ENCODE data around the gene FAM107B.

The FAM107B gene

GRCh38 chr10:14550471-14550981 is 224.2 kb downstream of the FAM107B start:
- H3K4me3 Mint-ChIP-seq: peak overlapping the region; percentile 61
- peaks cover 91% of the 10 kb centered on the region for H3K4me1 Mint-ChIP-seq (ENCODE audit: low read depth)
- no peaks in the 10 kb centered on the region for H3K27me3 Mint-ChIP-seq
- H3K36me3 Mint-ChIP-seq: peaks cover 22% of the 10 kb centered on the region
- peak overlapping the region; percentile 79 for H3K27ac Mint-ChIP-seq
- no peaks in the 10 kb centered on the region for H3K9me3 Mint-ChIP-seq (ENCODE audit: low read depth)

- Mint-ChIP-seq H3K9me3 (ENCODE audit: low read depth) (no peaks in the 10 kb centered on the region), H3K27me3 (no peaks in the 10 kb centered on the region), H3K4me3 (no peak overlapping the region), H3K36me3 (peaks cover 21% of the 10 kb centered on the region), H3K4me1 (ENCODE audit: low read depth) (peaks cover 93% of the 10 kb centered on the region), H3K27ac (peak overlapping the region; percentile 79)
Measured at GRCh38 chr10:14549496-14549895, 225.2 kb downstream of the FAM107B start.

DNA sequence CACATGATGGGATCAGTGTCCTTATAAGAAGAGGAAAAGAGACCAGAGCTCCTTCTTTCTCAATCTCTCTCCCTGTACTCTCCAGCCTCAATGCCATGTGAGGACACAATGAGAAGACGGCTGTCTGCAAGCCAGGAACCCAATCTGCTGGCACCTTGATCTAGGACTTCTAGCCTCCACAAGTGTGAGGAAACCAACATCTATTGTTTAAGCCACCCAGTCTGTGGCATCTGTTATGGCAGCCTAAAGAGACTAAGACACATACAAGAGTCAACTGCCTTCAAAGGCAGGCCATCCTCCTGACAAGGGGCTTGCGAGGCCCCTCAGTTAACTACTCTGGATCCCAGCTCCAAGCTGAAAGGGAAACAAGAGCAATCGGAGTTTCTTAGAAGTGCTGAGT is 225.7 kb downstream of the FAM107B start:
- peak overlapping the region; percentile 79 for H3K27ac Mint-ChIP-seq
- H3K4me3 Mint-ChIP-seq: no peak overlapping the region
- peaks cover 20% of the 10 kb centered on the region for H3K36me3 Mint-ChIP-seq
- H3K9me3 Mint-ChIP-seq (ENCODE audit: low read depth): no peaks in the 10 kb centered on the region
- peaks cover 93% of the 10 kb centered on the region for H3K4me1 Mint-ChIP-seq (ENCODE audit: low read depth)
- H3K27me3 Mint-ChIP-seq: no peaks in the 10 kb centered on the region

- Mint-ChIP-seq H3K27me3 (no peaks in the 10 kb centered on the region), H3K36me3 (peaks cover 20% of the 10 kb centered on the region), H3K27ac (peak overlapping the region; percentile 79), H3K4me1 (ENCODE audit: low read depth) (peaks cover 94% of the 10 kb centered on the region), H3K9me3 (ENCODE audit: low read depth) (no peaks in the 10 kb centered on the region), H3K4me3 (no peak overlapping the region)
Measured at GRCh38 chr10:14548474-14548873, 226.2 kb downstream of the FAM107B start.

DNA sequence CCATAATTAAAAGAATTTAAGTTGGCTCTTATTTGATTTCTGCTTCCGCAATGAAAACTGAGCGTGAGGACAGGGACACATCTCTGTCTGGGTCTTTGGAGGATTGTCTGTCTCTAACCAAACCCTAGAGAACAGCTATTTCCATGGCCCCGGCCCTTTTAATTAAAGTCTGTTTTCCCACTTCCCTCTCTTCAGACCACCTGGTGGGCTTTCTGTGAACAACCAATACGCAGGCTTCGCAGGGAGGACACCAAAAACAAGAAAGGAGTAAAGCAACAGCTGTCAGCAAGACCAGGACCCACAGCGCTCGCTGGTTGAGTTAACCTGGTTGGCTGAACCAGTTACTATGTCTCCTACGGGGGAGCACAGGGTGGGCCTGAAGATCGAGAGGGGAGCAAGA is 226.9 kb downstream of the FAM107B start:
- H3K4me3 Mint-ChIP-seq: no peak overlapping the region
- H3K36me3 Mint-ChIP-seq: peaks cover 15% of the 10 kb centered on the region
- H3K4me1 Mint-ChIP-seq (ENCODE audit: low read depth): peaks cover 94% of the 10 kb centered on the region
- no peaks in the 10 kb centered on the region for H3K9me3 Mint-ChIP-seq (ENCODE audit: low read depth)
- H3K27ac Mint-ChIP-seq: peak overlapping the region; percentile 79
- no peaks in the 10 kb centered on the region for H3K27me3 Mint-ChIP-seq

- Mint-ChIP-seq H3K4me3 (no peak overlapping the region), H3K36me3 (peaks cover 6% of the 10 kb centered on the region)
Measured at GRCh38 chr10:14545827-14546226, 228.9 kb downstream of the FAM107B start.

DNA sequence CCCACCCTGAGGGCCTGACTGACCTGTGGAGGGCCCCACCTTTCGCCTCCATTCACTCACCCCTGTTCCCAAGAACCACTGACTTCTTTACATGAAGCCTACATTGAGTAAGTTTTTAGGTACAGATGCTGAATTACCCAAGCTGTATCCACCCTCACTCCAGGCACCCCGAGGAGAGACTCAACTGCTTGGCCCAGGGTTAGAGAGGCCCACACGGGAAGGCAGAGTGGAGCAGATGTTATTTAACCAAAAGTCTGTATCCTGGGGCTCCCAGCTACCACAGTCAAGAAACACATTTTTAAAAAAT is 230.8 kb downstream of the FAM107B start:
- Mint-ChIP-seq H3K36me3 (peaks cover 6% of the 10 kb centered on the region), H3K4me1 (ENCODE audit: low read depth) (peaks cover 93% of the 10 kb centered on the region), H3K27ac (peak overlapping the region; percentile 95), H3K27me3 (no peaks in the 10 kb centered on the region), H3K9me3 (ENCODE audit: low read depth) (no peaks in the 10 kb centered on the region), H3K4me3 (peak overlapping the region; percentile 68)

More at GRCh38 chr10:14545827-14546226, 228.9 kb downstream of the FAM107B start:
- peak overlapping the region; percentile 95 for H3K27ac Mint-ChIP-seq
- peaks cover 93% of the 10 kb centered on the region for H3K4me1 Mint-ChIP-seq (ENCODE audit: low read depth)
- H3K27me3 Mint-ChIP-seq: no peaks in the 10 kb centered on the region
- H3K9me3 Mint-ChIP-seq (ENCODE audit: low read depth): no peaks in the 10 kb centered on the region

GRCh38 chr10:14543046-14543903 is 231.4 kb downstream of the FAM107B start:
- peaks cover 6% of the 10 kb centered on the region for H3K36me3 Mint-ChIP-seq
- peak overlapping the region; percentile 95 for H3K27ac Mint-ChIP-seq
- peaks cover 90% of the 10 kb centered on the region for H3K4me1 Mint-ChIP-seq (ENCODE audit: low read depth)
- peak overlapping the region; percentile 68 for H3K4me3 Mint-ChIP-seq
- H3K27me3 Mint-ChIP-seq: no peaks in the 10 kb centered on the region
- no peaks in the 10 kb centered on the region for H3K9me3 Mint-ChIP-seq (ENCODE audit: low read depth)

DNA sequence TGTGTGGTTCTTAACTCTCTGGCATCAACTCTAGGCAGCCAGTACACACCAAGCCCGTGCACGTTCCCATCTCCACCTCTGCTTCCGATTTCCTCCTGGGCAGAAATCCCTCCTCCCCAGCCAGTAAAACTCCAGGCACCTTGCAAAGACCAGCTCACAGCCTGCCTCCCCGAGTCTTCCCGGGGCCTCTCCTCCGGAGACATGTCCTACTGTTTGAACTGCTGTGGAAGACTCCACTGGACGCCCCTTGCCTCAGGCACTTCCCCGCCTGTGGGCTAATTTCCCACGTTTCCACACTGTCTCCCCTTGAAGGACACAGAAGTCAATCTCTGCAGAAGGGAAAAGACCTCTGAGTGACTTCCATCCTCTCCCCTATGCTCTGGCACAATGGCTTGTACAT is 233.3 kb downstream of the FAM107B start:
- H3K36me3 Mint-ChIP-seq: peaks cover 6% of the 10 kb centered on the region
- H3K4me1 Mint-ChIP-seq (ENCODE audit: low read depth): peaks cover 84% of the 10 kb centered on the region
- no peaks in the 10 kb centered on the region for H3K27me3 Mint-ChIP-seq
- no peaks in the 10 kb centered on the region for H3K9me3 Mint-ChIP-seq (ENCODE audit: low read depth)
- no peak overlapping the region for H3K4me3 Mint-ChIP-seq
- H3K27ac Mint-ChIP-seq: peak overlapping the region; percentile 82

GRCh38 chr10:14540611-14541010 is 234.1 kb downstream of the FAM107B start:
- Mint-ChIP-seq H3K27ac (peak overlapping the region; percentile 82), H3K4me1 (ENCODE audit: low read depth) (peaks cover 84% of the 10 kb centered on the region), H3K9me3 (ENCODE audit: low read depth) (no peaks in the 10 kb centered on the region), H3K27me3 (no peaks in the 10 kb centered on the region), H3K36me3 (peaks cover 4% of the 10 kb centered on the region), H3K4me3 (no peak overlapping the region)

- H3K27me3 Mint-ChIP-seq: no peaks in the 10 kb centered on the region
- peaks cover 84% of the 10 kb centered on the region for H3K4me1 Mint-ChIP-seq (ENCODE audit: low read depth)
- H3K9me3 Mint-ChIP-seq (ENCODE audit: low read depth): no peaks in the 10 kb centered on the region
- no peak overlapping the region for H3K4me3 Mint-ChIP-seq
- peaks cover 2% of the 10 kb centered on the region for H3K36me3 Mint-ChIP-seq
- peak overlapping the region; percentile 82 for H3K27ac Mint-ChIP-seq
Measured at GRCh38 chr10:14540062-14540461, 234.6 kb downstream of the FAM107B start.

DNA sequence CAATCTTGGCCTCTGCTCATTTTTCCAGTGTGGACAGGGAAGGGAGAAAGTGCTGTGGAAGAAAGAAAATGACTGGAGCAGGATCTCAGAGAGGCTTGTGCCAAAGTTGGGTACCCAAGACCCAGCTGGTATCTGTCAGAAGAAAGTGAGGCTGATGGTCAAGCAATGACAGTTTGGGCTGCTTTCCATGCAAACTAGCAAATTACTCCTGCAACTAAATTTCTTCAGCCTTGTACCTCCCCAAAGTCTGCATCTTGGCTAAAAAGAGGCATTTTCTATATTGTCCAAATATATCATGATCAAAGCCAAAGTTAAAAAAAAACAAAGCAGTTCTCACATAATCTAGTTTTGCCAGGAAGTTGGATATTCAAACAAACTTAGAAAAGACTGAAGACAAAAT is 235.5 kb downstream of the FAM107B start:
- Mint-ChIP-seq H3K4me1 (ENCODE audit: low read depth) (peaks cover 84% of the 10 kb centered on the region), H3K27me3 (no peaks in the 10 kb centered on the region), H3K36me3 (peaks cover 4% of the 10 kb centered on the region), H3K27ac (peak overlapping the region; percentile 82), H3K9me3 (ENCODE audit: low read depth) (no peaks in the 10 kb centered on the region), H3K4me3 (no peak overlapping the region)

DNA sequence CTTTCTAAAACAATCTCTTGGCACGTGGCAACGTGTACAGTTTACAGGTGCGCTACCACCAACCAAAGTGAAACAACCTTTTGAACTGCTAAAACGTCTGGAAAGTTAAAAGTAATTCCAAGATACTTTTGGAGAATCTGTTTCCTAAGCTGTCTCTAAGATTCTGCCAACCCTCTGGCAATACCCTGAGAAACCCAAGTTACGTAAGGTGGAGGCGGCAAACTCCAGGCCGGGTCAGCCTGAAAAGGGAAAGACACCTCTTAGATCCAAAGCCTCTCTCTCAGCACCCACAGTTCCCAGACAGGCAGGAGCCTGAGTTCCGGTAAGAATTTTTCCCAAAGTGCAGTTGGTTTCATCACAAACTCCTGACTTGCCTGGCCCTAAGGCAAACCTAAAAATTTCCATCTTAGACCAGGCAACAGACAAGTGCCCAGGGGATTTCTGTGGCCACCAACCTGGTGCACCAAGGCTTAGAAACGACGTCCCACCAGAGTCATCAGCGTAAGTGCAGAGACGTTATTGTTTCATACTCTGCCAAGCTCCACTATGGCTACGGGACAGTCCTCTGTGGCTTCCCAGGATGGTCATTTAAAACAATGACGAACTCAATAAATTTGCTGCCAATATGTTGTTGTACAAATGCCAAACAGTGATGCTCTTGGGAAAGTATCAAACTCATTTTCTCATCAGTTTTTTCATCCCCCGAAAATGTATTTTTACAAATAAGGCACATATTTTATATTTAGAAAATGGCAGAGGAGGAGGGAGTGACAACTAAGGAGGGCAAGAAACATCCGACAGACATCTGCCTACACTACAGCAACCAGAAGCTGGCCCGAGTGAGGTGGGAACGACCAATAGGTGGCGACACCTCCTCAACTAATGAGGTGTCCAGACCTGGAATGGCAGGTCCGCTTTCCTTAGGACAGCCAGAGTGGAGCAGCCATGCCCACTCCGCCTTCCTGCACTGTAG is 238.2 kb downstream of the FAM107B start:
- peaks cover 88% of the 10 kb centered on the region for H3K4me1 Mint-ChIP-seq (ENCODE audit: low read depth)

GRCh38 chr10:14535457-14536130 is 239.1 kb downstream of the FAM107B start:
- Mint-ChIP-seq H3K4me1 (ENCODE audit: low read depth) (peaks cover 86% of the 10 kb centered on the region), H3K27me3 (no peaks in the 10 kb centered on the region), H3K27ac (peak overlapping the region; percentile 83), H3K36me3 (peaks cover 6% of the 10 kb centered on the region), H3K4me3 (no peak overlapping the region), H3K9me3 (ENCODE audit: low read depth) (no peaks in the 10 kb centered on the region)

More for the DNA sequence above, 238.2 kb downstream of the FAM107B start:
- Mint-ChIP-seq H3K27me3 (no peaks in the 10 kb centered on the region), H3K27ac (peak overlapping the region; percentile 83), H3K36me3 (peaks cover 6% of the 10 kb centered on the region), H3K9me3 (ENCODE audit: low read depth) (no peaks in the 10 kb centered on the region), H3K4me3 (no peak overlapping the region)

Measured in activated naive CD8-positive, alpha-beta T cell (primary cell).